ENCODE measurements around the gene SRD5A1. TPM values are rescaled to one million over a fixed set of nuclear protein-coding genes. Genes with fewer than 3 reads are reported as not detected.

Gene SRD5A1
- total RNA-seq, 3 donors from 2014 or later (not counting 1 experiment from before 2014, with no cell fraction given) = 6.5 to 11.0 (median 7.8) TPM

DNA sequence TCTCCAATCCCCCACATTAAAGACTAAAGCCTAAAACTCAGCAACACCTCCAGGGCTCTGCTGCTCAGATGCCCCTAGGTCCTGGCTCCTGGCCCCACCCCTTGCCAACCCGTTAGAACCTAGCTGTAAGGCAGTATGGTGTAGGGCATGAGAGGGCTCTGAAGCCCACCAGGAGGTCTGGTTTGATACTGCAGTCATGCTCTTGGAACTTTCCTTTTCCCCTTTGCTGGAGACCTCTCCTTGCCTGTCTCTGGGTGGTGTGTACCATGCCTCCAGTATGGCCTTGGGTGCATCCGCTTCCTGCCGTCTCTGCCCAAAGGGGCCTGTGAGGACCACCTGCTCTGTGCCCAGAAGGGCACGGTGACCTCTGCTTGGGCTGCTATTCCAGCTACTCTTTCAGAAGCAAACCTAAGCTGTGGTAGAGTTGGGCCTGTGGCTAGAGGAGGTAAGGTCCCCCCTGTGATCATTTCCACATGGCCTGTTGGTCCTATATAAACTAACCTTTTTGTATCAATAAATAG, 83.4 kb downstream of the SRD5A1 start:
- TF ChIP-seq, protein P1, sequence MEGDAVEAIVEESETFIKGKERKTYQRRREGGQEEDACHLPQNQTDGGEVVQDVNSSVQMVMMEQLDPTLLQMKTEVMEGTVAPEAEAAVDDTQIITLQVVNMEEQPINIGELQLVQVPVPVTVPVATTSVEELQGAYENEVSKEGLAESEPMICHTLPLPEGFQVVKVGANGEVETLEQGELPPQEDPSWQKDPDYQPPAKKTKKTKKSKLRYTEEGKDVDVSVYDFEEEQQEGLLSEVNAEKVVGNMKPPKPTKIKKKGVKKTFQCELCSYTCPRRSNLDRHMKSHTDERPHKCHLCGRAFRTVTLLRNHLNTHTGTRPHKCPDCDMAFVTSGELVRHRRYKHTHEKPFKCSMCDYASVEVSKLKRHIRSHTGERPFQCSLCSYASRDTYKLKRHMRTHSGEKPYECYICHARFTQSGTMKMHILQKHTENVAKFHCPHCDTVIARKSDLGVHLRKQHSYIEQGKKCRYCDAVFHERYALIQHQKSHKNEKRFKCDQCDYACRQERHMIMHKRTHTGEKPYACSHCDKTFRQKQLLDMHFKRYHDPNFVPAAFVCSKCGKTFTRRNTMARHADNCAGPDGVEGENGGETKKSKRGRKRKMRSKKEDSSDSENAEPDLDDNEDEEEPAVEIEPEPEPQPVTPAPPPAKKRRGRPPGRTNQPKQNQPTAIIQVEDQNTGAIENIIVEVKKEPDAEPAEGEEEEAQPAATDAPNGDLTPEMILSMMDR (IDR thresholded peaks at IDR 0.05) = no peak
- Mint-ChIP-seq H3K27me3 (ENCODE audit: low read depth in 2 of 2) (no peaks in the 10 kb centered on the region), H3K27ac (peak overlapping the region in 1 of 2 donors; percentile 69), H3K4me1 (peaks cover 72 to 76% of the 10 kb centered on the region in 2 donors), H3K36me3 (no peaks in the 10 kb centered on the region), H3K9me3 (no peaks in the 10 kb centered on the region), H3K4me3 (peak overlapping the region; percentile 82)
- no peak overlapping the region for H3K4me3 ChIP-seq (ENCODE audit: low read length)
- H3K4me1 ChIP-seq (ENCODE audit: control insufficient read depth, insufficient read depth, low read length) = peaks cover 38% of the 10 kb centered on the region
- 92% methylated on average over 4 of the region's 4 CpGs for WGBS (ENCODE audit: insufficient coverage)
- H3K27me3 ChIP-seq (ENCODE audit: control insufficient read depth, insufficient read depth, low read length) = no peaks in the 10 kb centered on the region
- DNase-seq (no peak), ATAC-seq (no peak)
- no peaks in the 10 kb centered on the region for H3K36me3 ChIP-seq (ENCODE audit: control insufficient read depth, insufficient read depth, low read length)
- H3K27ac ChIP-seq (ENCODE audit: low read length) = no peak overlapping the region
- intact Hi-C loops (cut with micrococcal nuclease) = no loop called here
- no peaks in the 10 kb centered on the region for H3K9me3 ChIP-seq (ENCODE audit: control insufficient read depth, insufficient read depth, low read length)

DNA sequence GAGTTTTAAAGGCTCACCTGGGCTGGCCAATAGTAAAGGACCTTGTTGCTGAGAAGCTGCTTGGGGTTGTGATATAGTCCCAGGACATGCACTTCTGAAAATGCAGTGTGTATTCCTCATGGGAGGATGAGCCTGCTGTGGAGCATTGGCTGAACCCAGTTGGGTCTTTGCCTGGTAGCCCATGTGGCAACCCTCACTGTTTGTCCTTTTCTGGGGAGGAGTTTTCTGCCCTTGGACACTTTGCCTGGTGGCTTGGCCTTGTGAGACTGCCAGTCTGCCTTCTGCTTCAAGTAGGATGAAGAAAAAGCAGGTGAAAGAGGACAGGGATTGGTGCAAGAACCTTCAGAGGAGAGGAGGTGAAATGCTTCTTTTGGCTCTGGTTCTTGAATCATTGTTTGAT, 84.0 kb downstream of the SRD5A1 start:
- TF ChIP-seq, protein P1 (IDR thresholded peaks at IDR 0.05) = no peak
- peaks cover 38% of the 10 kb centered on the region for H3K4me1 ChIP-seq (ENCODE audit: control insufficient read depth, insufficient read depth, low read length)
- Mint-ChIP-seq H3K36me3 (no peaks in the 10 kb centered on the region), H3K27ac (peak overlapping the region in 1 of 2 donors; percentile 69), H3K4me3 (no peak overlapping the region), H3K9me3 (no peaks in the 10 kb centered on the region), H3K4me1 (peaks cover 71 to 75% of the 10 kb centered on the region in 2 donors), H3K27me3 (ENCODE audit: low read depth in 2 of 2) (no peaks in the 10 kb centered on the region)
- H3K27ac ChIP-seq (ENCODE audit: low read length) = no peak overlapping the region
- no peaks in the 10 kb centered on the region for H3K27me3 ChIP-seq (ENCODE audit: control insufficient read depth, insufficient read depth, low read length)
- no peak overlapping the region for H3K4me3 ChIP-seq (ENCODE audit: low read length)
- DNase-seq (no peak), ATAC-seq (no peak)
- H3K9me3 ChIP-seq (ENCODE audit: control insufficient read depth, insufficient read depth, low read length) = no peaks in the 10 kb centered on the region
- H3K36me3 ChIP-seq (ENCODE audit: control insufficient read depth, insufficient read depth, low read length) = no peaks in the 10 kb centered on the region
- intact Hi-C loops (cut with micrococcal nuclease) = no loop called here

DNA sequence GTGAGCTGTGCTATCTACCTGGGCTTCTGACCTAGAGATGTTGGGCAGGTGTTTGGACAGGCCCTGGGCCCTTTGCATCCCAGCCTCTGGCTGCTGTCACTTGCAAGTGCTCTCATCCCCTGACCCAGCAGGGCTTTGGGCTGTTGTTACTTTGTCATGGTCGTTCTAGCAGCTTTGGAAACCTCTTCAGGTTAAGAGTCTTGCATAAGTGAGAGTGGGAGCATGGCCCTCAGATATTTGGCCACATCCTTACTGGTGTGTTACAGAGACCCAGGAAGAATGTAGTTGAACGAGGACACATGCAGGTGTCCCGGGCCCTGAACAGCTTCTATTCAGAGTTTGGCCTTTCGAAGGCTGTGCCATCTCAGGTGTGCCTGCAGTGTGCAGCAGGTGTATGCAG, 84.4 kb downstream of the SRD5A1 start:
- H3K36me3 Mint-ChIP-seq = no peaks in the 10 kb centered on the region
- Histone ChIP-seq H3K36me3 (ENCODE audit: control insufficient read depth, insufficient read depth, low read length) (no peaks in the 10 kb centered on the region), H3K4me1 (ENCODE audit: control insufficient read depth, insufficient read depth, low read length) (peaks cover 37% of the 10 kb centered on the region), H3K27ac (ENCODE audit: low read length) (no peak overlapping the region), H3K27me3 (ENCODE audit: control insufficient read depth, insufficient read depth, low read length) (no peaks in the 10 kb centered on the region), H3K4me3 (ENCODE audit: low read length) (no peak overlapping the region), H3K9me3 (ENCODE audit: control insufficient read depth, insufficient read depth, low read length) (no peaks in the 10 kb centered on the region)
- ATAC-seq (no peak), DNase-seq (no peak)
- H3K27me3 Mint-ChIP-seq (ENCODE audit: low read depth in 2 of 2) = no peaks in the 10 kb centered on the region
- peaks cover 74 to 76% of the 10 kb centered on the region in 2 donors for H3K4me1 Mint-ChIP-seq
- intact Hi-C loops (cut with micrococcal nuclease) = no loop called here
- H3K27ac Mint-ChIP-seq = no peak overlapping the region
- no peak overlapping the region for H3K4me3 Mint-ChIP-seq
- no peaks in the 10 kb centered on the region for H3K9me3 Mint-ChIP-seq
- TF ChIP-seq, protein P1 (IDR thresholded peaks at IDR 0.05) = no peak
- 71% methylated on average over 4 of the region's 4 CpGs for WGBS (ENCODE audit: insufficient coverage)

DNA sequence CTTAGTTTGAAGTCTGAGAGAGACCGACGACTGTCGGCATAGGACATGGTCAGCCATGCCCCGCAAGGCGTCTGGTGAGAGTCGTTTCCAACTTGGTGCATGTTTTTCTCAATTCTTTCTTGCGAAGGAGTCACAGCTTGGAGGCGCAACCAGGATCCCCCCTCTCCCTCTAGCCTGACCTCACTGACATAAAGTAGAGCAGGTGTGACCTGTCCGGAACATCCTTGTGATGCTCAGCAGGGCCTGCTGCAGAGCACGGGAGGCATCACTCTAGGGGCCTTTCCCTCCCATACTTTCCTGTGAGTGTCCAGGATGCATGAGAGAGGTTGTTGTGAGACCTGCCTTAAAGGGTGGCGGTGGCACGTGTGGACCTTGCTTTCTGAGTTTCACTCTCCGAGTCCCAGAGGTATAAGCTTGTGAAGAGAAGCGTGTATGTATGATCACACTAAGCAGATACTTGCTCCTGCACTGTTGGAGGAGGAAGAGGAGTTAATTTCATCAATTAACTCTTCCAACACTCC, 85.0 kb downstream of the SRD5A1 start:
- Histone ChIP-seq H3K4me3 (ENCODE audit: low read length) (no peak overlapping the region), H3K36me3 (ENCODE audit: control insufficient read depth, insufficient read depth, low read length) (no peaks in the 10 kb centered on the region), H3K9me3 (ENCODE audit: control insufficient read depth, insufficient read depth, low read length) (no peaks in the 10 kb centered on the region), H3K27me3 (ENCODE audit: control insufficient read depth, insufficient read depth, low read length) (no peaks in the 10 kb centered on the region), H3K4me1 (ENCODE audit: control insufficient read depth, insufficient read depth, low read length) (peaks cover 39% of the 10 kb centered on the region), H3K27ac (ENCODE audit: low read length) (no peak overlapping the region)
- no peaks in the 10 kb centered on the region for H3K27me3 Mint-ChIP-seq (ENCODE audit: low read depth in 2 of 2)
- H3K36me3 Mint-ChIP-seq = no peaks in the 10 kb centered on the region
- WGBS (ENCODE audit: insufficient coverage) = 85% methylated on average over 13 of the region's 14 CpGs
- ATAC-seq = no peak
- H3K9me3 Mint-ChIP-seq = no peaks in the 10 kb centered on the region
- no peak overlapping the region for H3K27ac Mint-ChIP-seq
- no peak for DNase-seq
- H3K4me1 Mint-ChIP-seq = peaks cover 79 to 82% of the 10 kb centered on the region in 2 donors
- TF ChIP-seq, protein P1 (IDR thresholded peaks at IDR 0.05) = no peak
- no peak overlapping the region for H3K4me3 Mint-ChIP-seq
- intact Hi-C loops (cut with micrococcal nuclease) = no loop called here
